Stomach (tissue), 9 donors: ENCODE results near the gene RNF123. TPM values are rescaled to one million over a fixed set of nuclear protein-coding genes. Genes with fewer than 3 reads are reported as not detected.
A peak's percentile ranks its signal among the peaks of the same experiment; 100 is the strongest.

Experiments used
- DNase-seq, 2 donors: peaks; one replicate each; pipeline versions ENCODE4 v3.0.0 to v3.0.0-alpha.2; 2013 to 2019
- H3K27ac ChIP-seq, 5 donors: fragments of 200-600 bp in 4 of 5; sonication (generic) in 4 of 5; one replicate each; pipeline ENCODE4 v1.5.1; 2013 to 2019; ENCODE audit warnings: mild to moderate bottlenecking in 1 of 5, moderate library complexity in 1 of 5
- H3K27me3 ChIP-seq, 3 donors: fragments of 200-600 bp; sonication (generic); one replicate each; pipeline ENCODE4 v1.5.1; 2017 to 2019; ENCODE audit warnings: mixed run types in 1 of 3
- H3K36me3 ChIP-seq, 4 donors: fragments of 200-600 bp; sonication (generic); 1 replicate in 3 of 4; 2 replicates in 1 of 4; pipeline ENCODE4 v1.5.1; 2016 to 2019
- H3K4me1 ChIP-seq, 4 donors: fragments of 200-600 bp; sonication (generic); one replicate each; pipeline ENCODE4 v1.5.1; 2016 to 2019
- H3K4me3 ChIP-seq, 4 donors: fragments of 200-600 bp; sonication (generic) in 3 of 4; one replicate each; pipeline ENCODE4 v1.5.1; 2016 to 2019; ENCODE audit warnings: mild to moderate bottlenecking in 1 of 4
- H3K9me3 ChIP-seq, 4 donors: fragments of 200-600 bp; sonication (generic); one replicate each; pipeline ENCODE4 v1.5.1; 2016 to 2019
- EP300 ChIP-seq: sonication (generic); formaldehyde crosslinking; IDR thresholded peaks from one replicate; pipeline ENCODE4 v1.6.1; 2017; ENCODE audit warnings: antibody characterized with exemption
- POLR2A ChIP-seq, 4 donors: fragments of 450-650 bp; IDR thresholded peaks; one replicate each; pipeline ENCODE4 v1.6.1; 2016; ENCODE audit warnings: antibody characterized with exemption in 4 of 4, control low read depth in 2 of 4, mild to moderate bottlenecking in 1 of 4, moderate library complexity in 1 of 4
- POLR2AphosphoS5 ChIP-seq, 3 donors: sonication (generic); formaldehyde crosslinking; IDR thresholded peaks; one replicate each; pipeline ENCODE4 v1.6.1; 2016; ENCODE audit warnings: antibody characterized with exemption in 3 of 3
- WGBS, 5 donors: extraction: QIAGEN DNeasy Blood & Tissue Kit in 3 of 5; methylation state at CpG; one replicate each; pipeline versions ENCODE4 v1.1.5 to v1.1.7; 2013 to 2018; 5-methylcytosine and 5-hydroxymethylcytosine counted together
- intact Hi-C: fragments of 100-400 bp; cut with DNase I; formaldehyde crosslinking; loops from one replicate; pipeline ENCODE4 v1.15.1; 2023; ENCODE audit warnings: low total_unique reads
- polyA plus RNA-seq, 3 donors: library from polyadenylated mRNA; stranded (reverse); fragments of 200-250 nt; gene quantifications; one replicate each; pipeline ENCODE4 v1.2.3, GENCODE V29; 2013
- total RNA-seq, 5 donors: library from RNA; depleted of rRNA; stranded (reverse); fragments of >200 nt; gene quantifications; one replicate each; pipeline versions ENCODE4 v1.1.0 to v1.2.3, GENCODE V29; 2014 to 2016
- TF ChIP-seq, protein P1 (sequence below), 7 experiments: fragments of 450-650 bp in 4 of 7; fragments of 200-600 bp in 3 of 7; sonication (generic) in 3 of 7; IDR thresholded peaks; one replicate each; pipeline ENCODE4 v1.5.1; 2016 to 2019; ENCODE audit warnings: antibody characterized with exemption in 7 of 7, control low read depth in 2 of 7, mild to moderate bottlenecking in 1 of 7
- donor health status: healthy with polysubstance abuse.
- donor health status: Bipolar disorder and iron deficiency.
- donor health status: healthy.

The RNF123 gene
- total and polyA plus RNA-seq, 8 donors: 18.1 to 75.4 (median 26.6) TPM

DNA sequence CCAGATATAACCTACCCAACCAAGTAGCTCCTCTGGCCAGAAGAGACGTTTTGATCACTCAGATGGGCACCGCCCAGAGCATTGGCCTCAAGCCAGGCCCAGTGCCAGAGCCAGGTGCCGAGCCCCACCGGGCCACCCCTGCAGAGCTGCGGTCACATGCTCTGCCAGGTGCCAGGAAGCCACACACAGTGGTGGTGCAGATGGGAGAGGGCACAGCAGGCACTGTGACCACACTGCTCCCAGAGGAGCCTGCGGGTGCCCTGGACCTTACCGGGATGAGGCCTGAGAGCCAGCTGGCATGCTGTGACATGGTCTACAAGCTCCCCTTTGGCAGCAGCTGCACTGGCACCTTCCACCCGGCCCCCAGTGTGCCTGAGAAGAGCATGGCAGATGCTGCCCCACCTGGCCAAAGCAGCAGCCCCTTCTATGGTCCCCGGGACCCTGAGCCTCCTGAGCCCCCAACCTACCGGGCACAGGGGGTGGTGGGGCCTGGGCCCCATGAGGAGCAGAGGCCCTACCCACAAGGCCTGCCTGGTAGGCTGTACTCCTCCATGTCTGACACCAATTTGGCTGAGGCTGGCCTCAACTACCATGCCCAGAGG is 34.3 kb upstream of the RNF123 start:
- H3K36me3 ChIP-seq: no peaks in the 10 kb centered on the region
- H3K9me3 ChIP-seq: no peaks in the 10 kb centered on the region
- H3K27me3 ChIP-seq: peaks cover 0 to 10% (median 0%) of the 10 kb centered on the region in 3 donors
- H3K4me1 ChIP-seq: peaks cover 0 to 6% (median 0%) of the 10 kb centered on the region in 4 donors
- TF ChIP-seq, protein P1, sequence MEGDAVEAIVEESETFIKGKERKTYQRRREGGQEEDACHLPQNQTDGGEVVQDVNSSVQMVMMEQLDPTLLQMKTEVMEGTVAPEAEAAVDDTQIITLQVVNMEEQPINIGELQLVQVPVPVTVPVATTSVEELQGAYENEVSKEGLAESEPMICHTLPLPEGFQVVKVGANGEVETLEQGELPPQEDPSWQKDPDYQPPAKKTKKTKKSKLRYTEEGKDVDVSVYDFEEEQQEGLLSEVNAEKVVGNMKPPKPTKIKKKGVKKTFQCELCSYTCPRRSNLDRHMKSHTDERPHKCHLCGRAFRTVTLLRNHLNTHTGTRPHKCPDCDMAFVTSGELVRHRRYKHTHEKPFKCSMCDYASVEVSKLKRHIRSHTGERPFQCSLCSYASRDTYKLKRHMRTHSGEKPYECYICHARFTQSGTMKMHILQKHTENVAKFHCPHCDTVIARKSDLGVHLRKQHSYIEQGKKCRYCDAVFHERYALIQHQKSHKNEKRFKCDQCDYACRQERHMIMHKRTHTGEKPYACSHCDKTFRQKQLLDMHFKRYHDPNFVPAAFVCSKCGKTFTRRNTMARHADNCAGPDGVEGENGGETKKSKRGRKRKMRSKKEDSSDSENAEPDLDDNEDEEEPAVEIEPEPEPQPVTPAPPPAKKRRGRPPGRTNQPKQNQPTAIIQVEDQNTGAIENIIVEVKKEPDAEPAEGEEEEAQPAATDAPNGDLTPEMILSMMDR (IDR thresholded peaks at IDR 0.05): no peak
- no peak for TF ChIP-seq POLR2AphosphoS5 (IDR thresholded peaks at IDR 0.05)
- no peak for TF ChIP-seq POLR2A (IDR thresholded peaks at IDR 0.05)
- TF ChIP-seq EP300: no peak
- intact Hi-C loops: no loop called here
- no peak overlapping the region for H3K27ac ChIP-seq
- H3K4me3 ChIP-seq: no peak overlapping the region
- peak in 1 of 2 donors; percentile 44 for DNase-seq
- WGBS, 5 donors: 33 to 51% (median 46%) methylated on average over 5 to 10 of the region's 10 CpGs; no CpG with 5 or more reads in 1 of the 5 donors

DNA sequence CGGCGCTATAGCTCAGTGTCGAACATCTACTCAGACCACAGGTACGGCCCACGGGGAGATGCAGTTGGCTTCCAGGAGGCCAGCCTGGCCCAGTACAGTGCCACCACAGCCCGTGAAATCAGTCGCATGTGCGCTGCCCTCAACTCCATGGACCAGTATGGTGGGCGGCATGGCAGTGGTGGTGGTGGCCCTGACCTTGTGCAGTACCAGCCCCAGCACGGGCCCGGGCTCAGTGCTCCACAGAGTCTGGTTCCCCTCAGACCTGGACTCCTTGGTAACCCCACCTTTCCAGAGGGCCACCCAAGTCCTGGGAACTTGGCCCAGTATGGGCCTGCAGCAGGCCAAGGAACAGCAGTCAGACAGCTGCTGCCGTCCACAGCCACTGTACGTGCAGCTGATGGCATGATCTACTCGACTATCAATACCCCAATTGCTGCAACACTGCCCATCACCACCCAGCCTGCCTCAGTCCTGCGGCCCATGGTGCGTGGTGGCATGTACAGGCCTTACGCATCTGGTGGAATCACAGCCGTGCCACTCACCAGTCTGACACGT is 33.5 kb upstream of the RNF123 start:
- TF ChIP-seq, protein P1 (IDR thresholded peaks at IDR 0.05): no peak
- no peak for TF ChIP-seq POLR2AphosphoS5 (IDR thresholded peaks at IDR 0.05)
- TF ChIP-seq EP300: no peak
- H3K36me3 ChIP-seq: no peaks in the 10 kb centered on the region
- H3K4me1 ChIP-seq: peaks cover 0 to 6% (median 0%) of the 10 kb centered on the region in 4 donors
- no peak overlapping the region for H3K4me3 ChIP-seq
- no peaks in the 10 kb centered on the region for H3K9me3 ChIP-seq
- peaks cover 0 to 10% (median 0%) of the 10 kb centered on the region in 3 donors for H3K27me3 ChIP-seq
- H3K27ac ChIP-seq: no peak overlapping the region
- 93 to 98% (median 95%) methylated on average over 19 of the region's 19 CpGs for WGBS, 5 donors
- intact Hi-C loops: no loop called here
- no peak for DNase-seq

- intact Hi-C loops: no loop called here
- no peaks in the 10 kb centered on the region for H3K9me3 ChIP-seq
- DNase-seq: peak in 1 of 2 donors; percentile 33
- H3K36me3 ChIP-seq: no peaks in the 10 kb centered on the region
- H3K27me3 ChIP-seq: peaks cover 0 to 10% (median 0%) of the 10 kb centered on the region in 3 donors
- H3K4me3 ChIP-seq: no peak overlapping the region
- peaks cover 0 to 6% (median 0%) of the 10 kb centered on the region in 4 donors for H3K4me1 ChIP-seq
- whole genome bisulfite sequencing, 5 donors: 58 to 75% (median 67%) methylated on average over 16 to 18 of the region's 18 CpGs
- no peak for TF ChIP-seq POLR2AphosphoS5 (IDR thresholded peaks at IDR 0.05)
- no peak for TF ChIP-seq EP300
- TF ChIP-seq POLR2A (IDR thresholded peaks at IDR 0.05): no peak
- TF ChIP-seq, protein P1 (IDR thresholded peaks at IDR 0.05): no peak
- no peak overlapping the region for H3K27ac ChIP-seq
Measured at GRCh38 chr3:49656541-49657112, 32.7 kb upstream of the RNF123 start.

DNA sequence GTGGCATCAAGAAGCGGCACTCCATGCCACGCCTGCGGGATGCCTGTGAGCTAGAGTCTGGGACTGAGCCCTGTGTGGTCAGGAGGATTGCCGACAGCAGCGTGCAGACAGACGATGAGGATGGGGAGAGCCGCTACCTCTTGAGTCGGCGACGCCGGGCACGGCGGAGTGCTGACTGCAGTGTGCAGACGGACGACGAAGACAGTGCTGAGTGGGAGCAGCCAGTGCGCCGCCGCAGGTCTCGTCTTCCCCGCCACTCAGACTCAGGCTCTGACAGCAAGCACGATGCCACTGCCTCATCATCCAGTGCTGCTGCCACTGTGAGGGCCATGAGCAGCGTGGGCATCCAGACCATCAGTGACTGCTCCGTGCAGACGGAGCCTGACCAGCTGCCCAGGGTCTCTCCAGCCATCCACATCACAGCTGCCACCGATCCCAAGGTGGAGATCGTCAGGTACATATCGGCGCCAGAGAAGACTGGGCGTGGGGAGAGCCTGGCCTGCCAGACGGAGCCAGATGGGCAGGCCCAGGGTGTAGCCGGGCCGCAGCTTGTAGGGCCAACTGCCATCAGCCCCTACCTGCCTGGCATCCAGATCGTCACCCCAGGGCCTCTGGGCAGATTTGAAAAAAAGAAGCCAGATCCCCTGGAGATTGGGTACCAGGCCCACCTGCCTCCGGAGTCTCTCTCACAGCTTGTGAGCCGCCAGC is 32.0 kb upstream of the RNF123 start:
- no peak for DNase-seq
- H3K9me3 ChIP-seq: no peaks in the 10 kb centered on the region
- WGBS, 5 donors: 91 to 93% (median 92%) methylated on average over 23 to 36 of the region's 36 CpGs
- peaks cover 0 to 16% (median 0%) of the 10 kb centered on the region in 3 donors for H3K27me3 ChIP-seq
- intact Hi-C loops: no loop called here
- H3K4me1 ChIP-seq: peaks cover 0 to 6% (median 0%) of the 10 kb centered on the region in 4 donors
- no peaks in the 10 kb centered on the region for H3K36me3 ChIP-seq
- no peak overlapping the region for H3K27ac ChIP-seq
- no peak for TF ChIP-seq EP300
- TF ChIP-seq POLR2AphosphoS5 (IDR thresholded peaks at IDR 0.05): no peak
- no peak for TF ChIP-seq POLR2A (IDR thresholded peaks at IDR 0.05)
- TF ChIP-seq, protein P1 (IDR thresholded peaks at IDR 0.05): no peak
- no peak overlapping the region for H3K4me3 ChIP-seq
